MV-4-11 (cell line): Measurements from ENCODE around the gene CCBE1.
"Not testable (repeated sequence)": the region's sequence is repeated elsewhere in the genome, so short reads cannot be mapped to it uniquely, and the experiment has no call there.

Experiments used
- DNase-seq: peaks from one replicate; lab custom pipeline; 2025; lab: John Stamatoyannopoulos, UW

The CCBE1 gene

DNA sequence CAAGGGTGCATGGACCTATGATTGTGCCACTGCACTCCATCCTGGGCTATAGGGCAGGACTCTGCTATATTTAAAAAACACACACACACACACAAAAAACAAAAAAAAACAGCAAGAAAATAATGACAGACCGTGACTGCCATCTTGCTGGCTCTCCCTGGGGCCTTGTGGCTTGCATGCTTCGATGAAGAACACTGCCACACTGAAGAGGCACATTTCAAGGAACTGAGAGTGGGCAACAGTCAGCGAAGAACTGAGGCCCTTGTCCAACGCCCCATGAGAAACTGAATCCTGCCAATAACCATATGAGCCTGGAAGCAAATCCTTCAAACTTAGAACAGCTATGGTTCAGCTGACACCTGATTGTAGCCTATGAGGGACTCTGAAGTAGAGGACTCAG is 158.1 kb downstream of the CCBE1 start:
- no peak for DNase-seq

DNA sequence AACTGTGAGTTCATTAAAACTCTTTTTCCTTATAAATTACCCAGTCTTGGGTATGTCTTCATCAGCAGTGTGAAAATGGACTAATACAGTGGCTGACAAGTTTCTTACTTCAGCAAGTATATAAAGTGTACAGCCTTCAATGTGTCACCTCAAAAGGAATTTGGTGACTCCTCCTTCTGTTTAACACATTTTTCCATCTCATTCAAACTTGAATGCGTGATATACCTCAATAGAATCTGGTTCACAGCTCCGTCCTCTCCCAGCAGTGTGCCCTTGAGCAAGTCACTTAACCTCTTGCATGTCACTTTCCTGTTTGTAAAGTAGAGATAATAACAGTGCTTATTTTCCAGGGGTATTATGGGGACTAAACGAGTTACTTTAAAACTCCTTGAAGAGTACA is 159.6 kb downstream of the CCBE1 start:
- DNase-seq: no peak

DNA sequence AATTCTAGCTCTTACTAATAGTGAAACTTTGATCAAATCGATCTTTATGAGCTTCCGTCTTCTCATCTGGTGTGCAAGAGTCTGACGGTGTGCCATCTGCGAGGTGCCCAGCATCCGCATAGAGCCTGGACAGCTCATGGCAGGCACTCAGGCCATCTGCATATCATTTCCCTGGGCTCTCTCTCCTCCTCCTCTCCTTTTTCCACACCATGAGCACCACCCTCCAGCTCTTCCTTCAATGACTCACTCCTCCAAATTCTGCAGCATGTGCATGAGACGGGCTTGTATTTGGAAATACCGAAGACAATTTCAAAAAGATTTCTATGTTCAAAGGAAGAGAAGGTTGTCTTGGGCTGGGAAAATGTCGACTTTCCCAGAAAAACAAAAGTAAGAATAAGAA is 161.1 kb downstream of the CCBE1 start:
- no peak for DNase-seq

DNA sequence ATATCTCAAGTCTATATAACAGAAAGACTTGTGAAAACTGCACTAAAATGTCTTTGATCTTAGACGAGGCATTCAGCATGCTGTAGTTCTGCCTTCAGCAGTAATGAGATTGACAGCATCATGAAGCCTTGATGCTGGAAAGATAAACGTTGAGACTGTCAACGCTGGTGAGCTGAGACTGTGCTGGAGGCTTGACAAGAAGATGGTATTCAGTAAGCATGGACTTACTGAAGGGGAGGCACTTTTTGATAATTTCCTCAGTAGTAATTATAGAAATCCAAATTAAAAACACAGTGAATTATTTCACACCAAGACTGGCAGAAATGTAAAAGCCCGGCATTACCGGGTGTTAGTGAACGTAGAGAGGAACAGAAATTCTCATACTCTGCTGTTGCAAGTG is 162.2 kb downstream of the CCBE1 start:
- DNase-seq: no peak

DNA sequence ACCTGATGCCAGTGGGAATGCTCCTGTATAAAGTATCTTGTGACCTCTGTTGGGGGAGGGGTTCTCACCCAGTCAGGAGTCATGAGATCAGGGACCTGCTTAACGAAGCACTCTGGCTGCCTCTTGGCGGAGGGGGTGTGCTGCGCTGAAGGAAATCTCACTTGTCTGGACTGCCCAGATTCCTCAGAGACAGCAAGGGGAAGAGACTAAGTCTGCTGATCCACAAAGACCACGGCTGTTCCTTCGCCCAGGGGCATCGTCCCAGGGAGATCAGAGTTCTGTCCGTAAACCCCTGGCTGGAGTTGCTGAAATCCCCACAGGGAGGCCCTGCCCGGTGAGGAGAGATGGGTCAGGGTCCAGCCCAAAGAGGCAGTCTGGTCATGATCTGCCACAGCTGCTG is 168.4 kb downstream of the CCBE1 start:
- DNase-seq: no peak

DNA sequence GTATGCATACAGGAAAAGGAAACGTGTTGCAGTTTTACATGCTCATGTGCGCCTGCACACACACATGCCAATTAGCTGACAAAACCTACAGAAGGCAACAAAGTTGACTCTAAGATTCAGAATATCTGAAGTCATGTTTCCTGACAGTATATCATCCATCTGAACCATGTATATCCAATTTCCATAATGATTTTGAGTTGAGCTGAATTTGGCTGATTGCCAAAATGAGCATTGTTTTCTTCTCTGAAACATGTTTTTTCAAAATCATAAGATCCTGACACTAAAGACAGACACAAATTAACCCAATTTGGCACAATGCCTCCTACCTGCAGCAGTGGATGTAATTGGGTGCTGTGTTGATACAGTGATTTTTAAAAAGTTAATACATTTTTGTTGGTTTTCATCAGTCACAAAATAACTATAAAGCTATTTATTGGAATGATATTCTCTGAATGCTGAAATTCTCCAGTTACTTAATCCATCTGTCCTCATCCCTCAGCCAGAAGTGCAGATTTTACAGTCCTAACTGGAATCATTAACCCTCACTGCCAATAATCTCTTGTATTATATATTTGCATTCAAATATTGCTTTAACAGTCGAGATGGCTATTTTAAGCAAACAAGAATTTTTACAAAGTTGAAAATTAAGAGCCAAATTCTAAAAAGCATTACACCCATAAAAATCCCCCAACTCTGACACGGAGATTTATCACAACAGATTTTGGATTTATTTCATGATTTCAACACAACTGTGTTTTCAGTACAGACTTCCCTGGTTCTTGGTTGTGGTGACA is 176.5 kb downstream of the CCBE1 start:
- DNase-seq: no peak

DNA sequence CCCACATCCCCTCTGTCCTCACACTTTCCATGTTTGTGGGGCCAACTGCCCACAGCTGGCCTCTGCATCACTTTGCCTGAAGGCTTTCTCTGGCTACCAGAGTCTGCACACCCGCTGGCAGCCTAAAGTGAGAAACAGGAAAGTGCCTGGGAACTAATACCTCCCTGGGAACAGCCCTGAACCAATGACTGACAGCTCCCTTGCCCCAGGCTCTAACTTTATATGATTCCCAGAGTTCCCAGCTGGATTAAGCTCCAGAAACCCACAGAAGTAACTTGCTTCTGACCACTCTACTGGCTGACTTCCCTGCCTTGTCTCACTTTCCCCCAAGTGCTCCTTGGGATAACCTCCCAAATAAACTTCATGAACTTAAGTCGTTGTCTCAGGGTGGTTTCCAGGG is 178.5 kb downstream of the CCBE1 start:
- DNase-seq: no peak

DNA sequence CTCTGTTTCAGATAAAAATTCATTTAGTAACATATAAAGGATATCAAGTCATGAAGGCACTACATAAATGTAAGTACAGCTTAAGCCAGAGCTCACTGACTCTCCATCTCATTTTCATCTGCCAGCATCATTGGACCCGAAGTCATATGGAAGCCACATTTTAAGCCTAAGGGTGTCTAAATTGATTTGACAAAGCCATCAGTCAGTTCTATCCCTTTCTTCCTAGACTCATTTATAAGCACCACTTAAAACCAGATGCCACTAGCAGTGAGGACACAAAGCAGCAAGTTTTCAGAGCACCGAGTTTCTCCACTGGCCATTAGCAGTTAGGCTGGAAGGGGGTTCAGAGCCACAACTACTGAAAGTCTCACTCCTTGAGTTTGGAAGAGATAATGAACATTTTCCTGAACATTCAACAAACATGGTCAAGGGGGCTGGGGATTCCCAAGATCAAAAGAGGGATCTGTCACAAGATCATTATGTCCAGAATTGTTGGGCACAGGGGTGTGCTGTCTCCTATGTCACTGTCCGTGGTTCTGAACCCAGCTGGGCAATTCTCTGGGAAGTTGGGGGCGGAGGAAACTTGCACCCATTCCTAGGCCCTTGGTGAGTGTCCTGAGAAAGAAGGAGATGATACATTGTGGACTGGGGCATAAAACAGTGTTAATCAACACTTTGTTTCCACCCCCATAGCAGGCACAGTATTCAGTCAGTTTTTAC is 179.6 kb downstream of the CCBE1 start:
- no peak for DNase-seq

DNA sequence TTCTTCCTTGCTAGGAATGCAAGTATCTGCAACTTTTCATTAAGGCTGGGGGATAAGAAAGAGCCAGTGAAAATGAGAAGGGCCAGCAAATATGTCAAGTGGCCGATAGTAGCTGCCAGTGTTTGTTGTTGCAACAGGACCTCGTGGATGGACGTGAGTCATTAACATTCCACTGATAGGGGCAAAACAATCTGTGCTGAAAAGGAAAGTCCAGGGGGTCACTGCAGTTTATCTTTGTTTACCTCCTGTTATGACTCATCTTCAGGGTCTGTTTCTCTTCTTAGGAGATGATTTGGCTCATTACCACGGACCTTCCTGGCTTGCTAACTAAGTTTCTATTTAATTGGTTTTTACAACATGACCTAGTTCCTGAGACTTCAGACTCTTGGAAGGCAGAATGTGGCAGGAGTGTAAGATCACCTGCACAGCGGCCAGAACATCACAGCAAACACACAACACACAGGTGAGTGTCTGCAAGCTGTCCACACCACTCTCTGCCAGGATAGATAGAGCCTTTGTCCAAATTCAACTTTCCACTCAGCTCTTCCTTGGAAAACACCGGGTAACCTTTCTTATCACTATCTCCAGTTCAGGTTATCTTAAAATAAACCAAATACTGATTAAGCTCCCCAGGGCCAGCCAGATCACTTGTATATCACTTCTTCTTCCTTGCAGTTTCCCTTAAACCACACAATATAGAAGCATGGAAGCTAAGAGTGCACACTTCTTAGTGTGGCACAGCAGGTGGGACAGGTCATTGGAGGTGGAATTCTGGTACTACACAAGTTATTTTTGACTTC is 180.7 kb downstream of the CCBE1 start:
- no peak for DNase-seq

DNA sequence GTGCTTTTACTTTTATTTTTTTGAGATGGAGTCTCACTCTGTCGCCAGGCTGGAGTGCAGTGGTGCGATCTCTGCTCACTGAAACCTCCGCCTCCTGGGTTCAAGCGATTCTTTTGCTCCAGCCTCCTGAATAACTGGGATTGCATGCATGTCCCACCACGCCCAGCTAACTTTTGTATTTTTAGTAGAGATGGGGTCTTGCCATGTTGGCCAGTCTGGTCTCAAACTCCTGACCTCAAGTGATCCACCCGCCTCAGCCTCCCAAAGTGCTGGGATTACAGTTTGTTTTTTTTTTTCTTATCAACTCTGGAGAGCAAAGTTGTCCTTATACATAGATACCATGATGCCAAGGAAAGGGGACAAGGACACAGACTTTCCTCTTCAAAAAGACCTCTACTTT is 181.3 kb downstream of the CCBE1 start:
- DNase-seq: not testable (repeated sequence)

DNA sequence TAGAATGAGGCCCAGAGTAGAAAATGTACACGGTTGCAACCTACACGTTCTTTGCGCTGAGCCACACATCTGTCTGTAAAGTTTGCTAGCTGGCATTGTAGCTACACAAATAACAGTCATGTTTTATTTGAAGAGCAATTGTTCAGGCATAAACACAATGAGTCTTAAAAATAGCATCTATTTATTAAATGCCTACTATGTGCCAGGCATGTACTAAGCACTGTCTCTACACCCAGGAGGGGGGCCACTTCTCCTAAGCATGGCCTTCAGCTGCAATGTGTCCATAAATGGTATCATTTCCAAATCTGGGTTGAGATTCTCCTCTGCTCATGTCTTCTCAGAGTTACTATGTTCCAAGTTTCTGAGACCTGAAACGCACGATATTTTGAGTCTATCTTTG is 182.1 kb downstream of the CCBE1 start:
- DNase-seq: no peak

DNA sequence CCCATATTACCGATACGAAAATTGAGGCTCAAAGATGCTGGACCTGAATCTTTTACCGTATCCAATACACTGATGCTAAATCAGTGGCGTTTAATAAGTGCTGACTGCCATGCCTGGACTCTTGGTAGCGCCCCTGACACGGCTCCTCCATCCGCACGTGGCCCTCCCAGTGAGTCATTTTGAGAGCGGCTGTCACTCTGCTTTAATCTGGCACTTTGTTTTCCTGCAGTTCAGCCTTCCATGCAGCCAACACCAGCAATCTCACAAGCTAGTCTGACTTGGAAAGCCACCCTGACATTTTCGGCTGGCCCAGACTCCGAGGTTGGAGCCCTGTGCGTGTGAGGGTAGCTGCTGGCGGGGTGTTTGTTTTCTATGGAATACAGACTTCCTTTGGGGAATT is 183.0 kb downstream of the CCBE1 start:
- DNase-seq: no peak

DNA sequence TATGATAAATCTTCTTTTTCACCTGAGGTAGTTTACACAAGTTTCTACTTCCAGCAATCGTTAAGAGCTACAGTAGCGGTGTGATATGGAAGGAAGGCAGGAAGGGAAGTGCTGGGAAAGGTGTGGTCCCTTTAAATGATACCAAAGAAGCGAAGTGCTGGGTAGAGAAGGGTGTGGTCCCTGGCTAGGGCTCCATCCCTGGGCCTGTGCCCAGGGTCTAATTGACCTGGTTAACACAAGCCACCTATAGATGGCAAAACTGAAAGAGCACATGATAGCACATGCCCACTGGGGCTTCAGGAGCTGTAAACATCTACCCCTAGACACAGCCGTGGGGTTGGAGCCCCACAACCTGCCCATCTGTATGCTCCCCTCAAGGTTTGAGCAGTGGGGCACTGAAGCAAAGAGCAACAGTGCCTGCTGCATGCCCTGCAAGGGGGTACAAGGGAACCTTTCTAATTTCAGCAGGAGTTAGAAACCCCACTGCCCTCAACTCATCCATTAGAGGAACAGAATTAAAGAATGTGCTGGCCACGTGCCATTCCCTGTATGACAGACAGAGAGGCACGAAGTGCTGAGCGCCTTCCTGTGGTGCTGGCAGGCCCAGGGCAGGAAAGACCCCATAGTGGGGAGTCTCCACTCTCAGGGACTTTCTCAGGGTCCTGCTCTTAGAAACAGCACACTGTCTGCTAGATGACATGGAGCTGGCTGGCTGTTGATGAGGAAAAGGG is 185.0 kb downstream of the CCBE1 start:
- DNase-seq: no peak

DNA sequence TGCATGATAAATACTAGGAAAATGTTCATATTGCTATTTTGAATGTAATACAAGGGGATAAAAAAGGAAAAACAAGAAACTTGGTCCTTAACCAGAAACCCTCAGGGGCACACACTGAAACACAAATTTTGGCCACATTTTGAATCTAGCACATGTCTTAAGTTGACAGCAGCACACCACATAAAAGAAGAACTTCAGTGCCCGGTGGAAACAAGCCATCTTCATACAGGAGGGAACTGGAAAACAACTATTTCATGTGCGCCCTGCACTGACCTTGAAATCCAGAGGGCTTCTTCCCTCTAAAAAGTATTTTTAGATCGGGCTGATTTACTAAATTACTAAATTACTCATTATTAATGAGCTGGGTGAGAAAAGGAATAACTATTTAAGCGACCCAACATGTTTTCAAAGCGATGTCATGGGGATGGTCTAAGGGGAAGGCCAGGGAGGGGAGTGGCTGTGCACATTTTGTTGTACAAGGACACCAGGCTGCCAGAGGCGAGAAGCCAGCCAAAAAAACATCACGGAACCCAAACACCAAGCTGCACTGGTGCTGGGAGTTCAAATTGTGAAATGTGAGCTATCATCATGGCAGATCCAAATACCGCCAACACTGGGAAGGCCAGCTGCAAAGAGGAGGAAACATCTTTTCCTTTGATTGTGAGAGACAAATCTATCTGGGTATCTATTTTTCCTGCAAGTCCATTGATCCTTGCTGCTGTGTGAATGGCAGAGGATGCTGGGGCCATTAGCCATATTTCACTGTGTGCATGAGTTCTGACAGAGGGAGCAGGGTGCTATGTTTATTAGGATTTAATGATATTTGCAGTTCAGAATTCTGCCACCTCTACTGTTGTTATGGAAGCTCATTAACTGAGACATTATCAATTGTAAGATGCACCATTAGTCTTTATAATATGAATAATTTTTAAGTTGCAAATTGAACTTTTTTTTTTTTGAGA is 187.5 kb downstream of the CCBE1 start:
- no peak for DNase-seq

DNA sequence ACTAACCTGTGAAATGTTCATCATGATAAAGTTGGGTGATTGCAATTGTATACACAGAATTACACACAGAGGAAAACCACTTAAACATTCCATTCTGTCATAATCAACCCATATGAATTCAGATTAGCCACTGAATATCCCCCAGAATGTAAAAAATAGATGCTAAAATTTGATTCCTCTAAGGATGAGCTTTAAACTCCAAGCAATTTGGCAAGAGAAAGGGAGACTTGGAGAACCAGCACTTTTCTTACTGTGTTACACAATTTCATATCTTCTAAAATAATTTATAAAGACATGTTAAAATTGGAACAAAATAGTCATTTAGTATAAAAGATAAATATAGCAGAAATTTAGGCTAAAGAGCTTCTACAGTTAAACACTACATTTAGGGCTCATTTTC is 191.9 kb downstream of the CCBE1 start:
- DNase-seq: no peak

DNA sequence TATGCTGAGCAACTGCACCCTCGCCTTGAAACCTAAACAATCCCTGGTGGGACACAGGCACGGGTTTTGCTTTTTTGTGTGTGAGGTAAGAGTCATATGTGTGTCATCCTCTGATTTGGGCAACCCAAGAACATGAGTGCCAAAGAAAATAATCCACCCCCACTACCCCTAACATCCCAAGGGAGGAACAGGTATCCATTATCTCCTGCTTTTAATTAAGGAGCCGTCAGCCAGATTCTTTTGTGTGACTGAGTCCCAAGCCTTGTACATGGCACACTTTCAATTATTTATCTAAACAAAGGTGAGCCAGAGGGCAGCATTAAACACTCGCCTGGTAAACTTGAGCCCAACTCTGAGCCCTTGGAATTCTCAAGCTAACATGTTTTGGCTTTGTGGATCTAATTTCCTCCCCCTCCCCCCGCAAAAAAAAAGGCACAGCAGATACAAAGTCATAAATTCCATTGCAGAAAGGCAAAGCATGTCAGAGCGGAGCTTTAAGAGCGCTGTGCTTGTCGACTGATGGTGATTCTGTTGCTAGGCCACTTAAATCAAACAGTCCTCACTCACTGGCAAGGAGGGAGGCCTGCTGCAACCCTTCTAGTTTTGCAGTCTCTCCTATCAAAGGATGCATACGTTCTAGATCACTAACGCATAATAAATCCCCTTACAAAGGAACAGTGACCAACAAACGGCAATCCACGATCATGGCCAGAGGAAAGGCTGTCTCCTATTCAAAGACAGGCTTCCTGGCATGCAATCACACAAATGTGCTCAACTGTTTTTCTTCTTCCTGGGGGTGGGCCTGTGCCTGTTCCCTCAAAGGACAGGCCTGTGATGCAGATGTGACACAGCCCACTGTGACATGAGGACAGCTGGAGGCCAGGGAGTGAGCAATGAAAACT is 194.7 kb downstream of the CCBE1 start:
- DNase-seq: no peak

DNA sequence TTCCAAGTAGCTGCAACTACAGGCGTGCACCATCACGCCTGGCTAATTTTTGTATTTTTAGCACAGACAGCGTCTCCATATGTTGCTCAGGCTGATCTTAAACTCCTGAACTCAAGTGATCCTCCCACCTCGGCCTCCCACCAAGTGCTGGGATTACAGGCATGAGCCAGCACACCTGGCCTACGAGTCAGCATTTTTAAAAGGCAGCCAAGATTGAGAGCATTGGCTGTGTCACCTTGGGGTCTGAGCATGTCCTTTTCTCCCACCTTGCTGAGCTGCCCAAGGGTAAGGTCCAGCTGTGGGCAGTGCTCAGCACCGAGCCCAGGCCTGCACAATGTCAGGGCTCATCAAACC is 195.3 kb downstream of the CCBE1 start:
- DNase-seq: no peak

DNA sequence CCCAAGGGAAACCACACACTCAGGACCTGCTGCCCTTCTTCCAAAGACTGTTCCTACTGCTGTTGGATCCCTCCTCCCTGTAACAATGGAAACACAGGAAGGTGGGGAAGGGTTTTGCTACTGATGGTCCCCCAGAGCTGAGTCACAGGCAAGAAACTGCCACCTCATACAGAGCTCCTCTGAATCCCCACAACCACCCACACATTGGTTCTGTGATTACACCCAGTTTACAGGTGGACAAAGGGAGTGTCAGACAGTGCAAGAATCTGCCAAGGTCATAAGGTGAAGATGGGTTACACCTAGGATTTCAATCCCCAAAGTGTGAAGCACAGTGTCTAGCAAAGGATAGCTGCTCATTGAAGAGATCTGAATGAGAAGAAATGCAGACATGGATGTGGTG is 196.5 kb downstream of the CCBE1 start:
- no peak for DNase-seq

DNA sequence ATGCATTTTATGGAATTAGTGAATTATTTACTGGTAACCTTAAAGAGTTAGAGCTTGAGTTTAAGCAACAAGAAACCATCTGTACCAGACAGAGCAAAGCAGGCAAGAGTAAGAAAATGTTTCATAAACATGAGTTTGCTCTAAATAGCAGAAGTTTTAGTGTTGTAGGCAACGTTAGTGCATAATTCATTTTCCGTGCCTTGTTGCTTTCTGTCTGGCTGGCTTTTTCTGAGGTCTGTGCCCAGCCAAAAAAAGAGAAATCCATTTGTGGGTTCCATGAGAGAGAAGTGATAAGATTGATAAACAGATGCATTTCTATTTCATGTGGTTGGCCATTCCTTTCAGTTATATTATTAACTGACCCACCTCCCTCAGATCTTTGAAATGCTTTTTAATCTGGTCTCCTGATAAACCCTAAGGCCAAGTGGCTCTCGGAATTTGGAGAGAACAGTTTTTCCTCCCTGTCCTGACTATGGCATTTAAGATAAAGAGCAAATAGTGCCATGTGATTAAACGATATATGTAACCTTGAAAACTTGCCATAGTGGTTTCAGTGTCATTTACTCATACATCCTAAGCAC is 198.6 kb downstream of the CCBE1 start:
- DNase-seq: no peak
